Measurements from ENCODE around the gene LMNA. TPM values are rescaled to one million over a fixed set of nuclear protein-coding genes. Genes with fewer than 3 reads are reported as not detected.
A peak's percentile ranks its signal among the peaks of the same experiment; 100 is the strongest.

The LMNA gene
- total RNA-seq, 6 donors from 2014 or later, result 156 to 1,281 (median 388) TPM

- WGBS, 2 donors, result 81 to 92% methylated on average over 3 to 4 of the region's 4 CpGs
- peak overlapping the region in 1 of 4 donors; percentile 40 for H3K4me3 ChIP-seq
- ATAC-seq (ENCODE audit: low FRiP score in 2 of 2), result no peak
These were observed 6.9 kb downstream of the LMNA start for GRCh38 chr1:156121457-156121856.

GRCh38 chr1:156122086-156122485, 7.6 kb downstream of the LMNA start:
- Histone ChIP-seq H3K9me3 (no peaks in the 10 kb centered on the region), H3K4me1 (peaks cover 97 to 100% (median 99%) of the 10 kb centered on the region in 4 donors), H3K27ac (peak overlapping the region; percentile 94 to 98 (median 96)), H3K27me3 (no peaks in the 10 kb centered on the region), H3K36me3 (peaks cover 0 to 9% (median 3%) of the 10 kb centered on the region in 4 donors), H3K4me3 (peak overlapping the region in 2 of 4 donors; percentile 35 to 40)
- no peak for DNase-seq
- ATAC-seq (ENCODE audit: low FRiP score in 2 of 2), result no peak
- TF ChIP-seq EP300 (IDR thresholded peaks at IDR 0.05), result no peak
- no peak for TF ChIP-seq POLR2AphosphoS5 (IDR thresholded peaks at IDR 0.05)
- TF ChIP-seq CTCF (IDR thresholded peaks at IDR 0.05), result no peak
- TF ChIP-seq POLR2A (IDR thresholded peaks at IDR 0.05), result no peak
- WGBS, 2 donors, result 75 to 80% methylated on average over 4 of the region's 4 CpGs

More at GRCh38 chr1:156121457-156121856, 6.9 kb downstream of the LMNA start:
- no peak for TF ChIP-seq EP300 (IDR thresholded peaks at IDR 0.05)
- no peak for TF ChIP-seq POLR2A (IDR thresholded peaks at IDR 0.05)
- no peak for TF ChIP-seq POLR2AphosphoS5 (IDR thresholded peaks at IDR 0.05)
- no peak for TF ChIP-seq CTCF (IDR thresholded peaks at IDR 0.05)
- Histone ChIP-seq H3K9me3 (no peaks in the 10 kb centered on the region), H3K27me3 (no peaks in the 10 kb centered on the region), H3K36me3 (peaks cover 0 to 9% (median 3%) of the 10 kb centered on the region in 4 donors), H3K27ac (peak overlapping the region; percentile 94 to 98 (median 96)), H3K4me1 (peaks cover 91 to 99% (median 96%) of the 10 kb centered on the region in 4 donors)
- DNase-seq, result no peak

GRCh38 chr1:156122519-156123355, 8.2 kb downstream of the LMNA start:
- DNase-seq (peak in 1 of 2 donors; percentile 84), ATAC-seq (ENCODE audit: low FRiP score in 2 of 2) (peak; percentile 7 to 15)
- Histone ChIP-seq H3K36me3 (peaks cover 0 to 9% (median 3%) of the 10 kb centered on the region in 4 donors), H3K9me3 (no peaks in the 10 kb centered on the region), H3K4me3 (peak overlapping the region in 3 of 4 donors; percentile 9 to 40 (median 35)), H3K27ac (peak overlapping the region; percentile 94 to 98 (median 96)), H3K27me3 (no peaks in the 10 kb centered on the region), H3K4me1 (peaks cover 97 to 100% (median 99%) of the 10 kb centered on the region in 4 donors)
- TF ChIP-seq POLR2A (IDR thresholded peaks at IDR 0.05) (no peak), EP300 (IDR thresholded peaks at IDR 0.05) (peak in 1 of 4 donors; percentile 41), POLR2AphosphoS5 (IDR thresholded peaks at IDR 0.05) (peak; percentile 13 to 60), CTCF (IDR thresholded peaks at IDR 0.05) (no peak)
- WGBS, 2 donors, result 17 to 29% methylated on average over 14 of the region's 14 CpGs

GRCh38 chr1:156123356-156124196, 9.1 kb downstream of the LMNA start:
- H3K4me1 ChIP-seq, result peaks cover 98 to 100% (median 99%) of the 10 kb centered on the region in 4 donors
- H3K27me3 ChIP-seq, result no peaks in the 10 kb centered on the region
- peak; percentile 57 to 87 for ATAC-seq (ENCODE audit: low FRiP score in 2 of 2)
- WGBS, 2 donors, result 3 to 12% methylated on average over 9 to 14 of the region's 14 CpGs
- TF ChIP-seq CTCF (IDR thresholded peaks at IDR 0.05) (peak in 4 of 6 experiments; percentile 5 to 26 (median 20)), POLR2AphosphoS5 (IDR thresholded peaks at IDR 0.05) (peak; percentile 88 to 93), POLR2A (IDR thresholded peaks at IDR 0.05) (peak in 3 of 4 donors; percentile 12 to 80 (median 53)), EP300 (IDR thresholded peaks at IDR 0.05) (peak in 1 of 4 donors; percentile 79)
- no peaks in the 10 kb centered on the region for H3K9me3 ChIP-seq
- H3K36me3 ChIP-seq, result peaks cover 0 to 6% (median 3%) of the 10 kb centered on the region in 4 donors
- DNase-seq, result peak; percentile 97 to 98
- peak overlapping the region; percentile 94 to 98 (median 96) for H3K27ac ChIP-seq
- H3K4me3 ChIP-seq, result peak overlapping the region in 3 of 4 donors; percentile 9 to 40 (median 35)
